Measurements from ENCODE around the gene LNPEP.

Gene LNPEP

GRCh38 chr5:96936431-96937320 lies 796 bp downstream of the LNPEP start:
- peaks cover 10% of the 10 kb centered on the region for H3K36me3 Mint-ChIP-seq (ENCODE audit: low read depth)
- ATAC-seq, result peak; percentile 38
- peak; percentile 64 for DNase-seq
- H3K9me3 Mint-ChIP-seq, result no peaks in the 10 kb centered on the region
- peak overlapping the region; percentile 85 for H3K4me3 Mint-ChIP-seq
- H3K27ac Mint-ChIP-seq, result peak overlapping the region; percentile 93
- H3K4me1 Mint-ChIP-seq, result peaks cover 75% of the 10 kb centered on the region
- H3K27me3 Mint-ChIP-seq, result peaks cover 2% of the 10 kb centered on the region

GRCh38 chr5:96940586-96940985 lies 4.7 kb downstream of the LNPEP start:
- Mint-ChIP-seq H3K9me3 (no peaks in the 10 kb centered on the region), H3K4me3 (no peak overlapping the region), H3K27me3 (no peaks in the 10 kb centered on the region), H3K27ac (no peak overlapping the region), H3K4me1 (peaks cover 78% of the 10 kb centered on the region), H3K36me3 (ENCODE audit: low read depth) (peaks cover 14% of the 10 kb centered on the region)
- ATAC-seq (no peak), DNase-seq (no peak)

DNA sequence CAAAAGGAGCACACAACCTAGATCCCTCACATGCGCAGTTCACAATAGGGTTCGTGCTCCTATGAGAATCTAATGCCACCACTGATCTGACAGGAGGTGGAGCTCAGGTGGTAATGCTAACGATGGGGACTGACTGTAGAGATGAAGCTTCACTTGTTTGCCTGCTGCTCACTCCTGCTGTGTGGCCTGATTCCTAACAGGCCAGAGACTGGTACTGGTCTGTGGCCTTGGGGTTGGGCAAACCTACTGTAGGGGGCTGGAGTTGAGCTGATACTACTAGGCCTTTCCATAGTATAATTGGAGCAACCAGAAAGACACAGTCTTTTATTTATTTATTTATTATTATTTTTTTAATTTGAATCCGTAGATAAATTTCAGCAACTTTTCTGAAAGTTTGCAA lies 5.3 kb downstream of the LNPEP start:
- Mint-ChIP-seq H3K4me3 (no peak overlapping the region), H3K36me3 (ENCODE audit: low read depth) (peaks cover 14% of the 10 kb centered on the region), H3K4me1 (peaks cover 84% of the 10 kb centered on the region), H3K27ac (peak overlapping the region; percentile 69), H3K9me3 (no peaks in the 10 kb centered on the region), H3K27me3 (no peaks in the 10 kb centered on the region)
- no peak for DNase-seq
- no peak for ATAC-seq

GRCh38 chr5:96942078-96942477 lies 6.2 kb downstream of the LNPEP start:
- Mint-ChIP-seq H3K27me3 (no peaks in the 10 kb centered on the region), H3K27ac (peak overlapping the region; percentile 50), H3K9me3 (no peaks in the 10 kb centered on the region), H3K4me3 (no peak overlapping the region), H3K36me3 (ENCODE audit: low read depth) (peaks cover 14% of the 10 kb centered on the region), H3K4me1 (peaks cover 85% of the 10 kb centered on the region)
- ATAC-seq, result peak; percentile 70
- peak; percentile 41 for DNase-seq

DNA sequence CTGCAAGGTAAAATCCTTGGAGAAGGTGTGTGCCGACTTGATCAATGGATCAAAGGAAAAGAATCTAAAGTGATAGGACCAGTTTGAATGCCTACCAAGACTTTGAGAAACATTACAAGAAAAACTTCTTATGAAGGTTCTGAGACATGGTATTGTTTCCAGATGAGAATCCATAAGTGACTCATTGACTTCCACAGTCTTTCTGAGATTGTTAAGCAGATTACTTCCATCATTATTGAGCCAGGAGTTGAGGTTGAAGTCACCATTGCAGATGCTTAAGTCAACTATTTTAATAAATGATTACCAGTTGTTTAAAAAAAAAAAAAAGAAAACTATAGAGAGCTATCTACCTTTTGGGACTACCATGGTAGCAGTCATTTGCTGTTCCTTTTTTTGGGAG lies 7.0 kb downstream of the LNPEP start:
- DNase-seq, result no peak
- Mint-ChIP-seq H3K4me3 (no peak overlapping the region), H3K9me3 (no peaks in the 10 kb centered on the region), H3K27me3 (no peaks in the 10 kb centered on the region), H3K4me1 (peaks cover 81% of the 10 kb centered on the region), H3K36me3 (ENCODE audit: low read depth) (peaks cover 12% of the 10 kb centered on the region), H3K27ac (no peak overlapping the region)
- no peak for ATAC-seq

- H3K27ac Mint-ChIP-seq, result no peak overlapping the region
- H3K4me1 Mint-ChIP-seq, result peaks cover 77% of the 10 kb centered on the region
- no peak for ATAC-seq
These were observed 7.9 kb downstream of the LNPEP start for GRCh38 chr5:96943799-96944198.

DNA sequence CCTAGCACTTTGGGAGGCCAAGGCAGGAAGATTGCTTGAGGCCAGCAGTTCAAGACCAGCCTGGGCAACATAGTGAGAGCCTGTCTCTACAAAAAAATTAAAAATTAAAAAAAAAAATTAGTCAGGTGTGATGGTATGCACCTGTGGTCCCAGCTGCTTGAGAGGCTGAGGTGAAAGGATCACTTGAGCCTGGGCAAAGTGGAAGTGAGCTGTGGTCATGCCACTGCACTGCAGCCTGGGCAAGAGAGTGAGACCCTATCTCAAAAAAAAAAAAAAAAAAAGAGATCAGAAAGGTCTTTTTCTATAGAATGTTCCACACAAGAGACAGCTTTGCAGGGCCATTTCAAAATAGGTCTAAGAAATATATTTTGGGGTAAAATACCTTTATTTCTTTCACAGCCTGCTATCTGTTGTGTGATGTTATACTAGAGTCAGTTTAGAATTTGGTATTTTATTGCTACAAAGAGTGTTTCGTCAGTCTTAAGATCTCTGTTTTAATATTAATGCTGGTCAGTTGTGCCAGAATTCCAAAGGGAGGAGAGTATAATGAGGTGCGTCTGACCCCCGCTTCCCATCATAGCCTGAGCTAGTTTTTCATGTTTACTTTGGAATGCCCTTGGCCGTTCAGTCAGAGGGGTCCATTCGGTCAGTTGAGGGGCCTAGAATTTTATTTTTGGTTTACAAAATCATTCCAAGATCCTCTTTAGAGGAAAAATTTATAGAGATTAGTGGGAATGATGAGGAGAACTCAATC lies 9.4 kb downstream of the LNPEP start:
- H3K9me3 Mint-ChIP-seq, result peaks cover 6% of the 10 kb centered on the region
- DNase-seq (no peak), ATAC-seq (no peak)
- H3K36me3 Mint-ChIP-seq (ENCODE audit: low read depth), result peaks cover 20% of the 10 kb centered on the region
- no peak overlapping the region for H3K4me3 Mint-ChIP-seq
- peaks cover 74% of the 10 kb centered on the region for H3K4me1 Mint-ChIP-seq
- H3K27me3 Mint-ChIP-seq, result no peaks in the 10 kb centered on the region
- no peak overlapping the region for H3K27ac Mint-ChIP-seq

More at GRCh38 chr5:96943799-96944198, 7.9 kb downstream of the LNPEP start:
- H3K27me3 Mint-ChIP-seq, result no peaks in the 10 kb centered on the region
- H3K36me3 Mint-ChIP-seq (ENCODE audit: low read depth), result peaks cover 10% of the 10 kb centered on the region
- no peak for DNase-seq
- H3K4me3 Mint-ChIP-seq, result no peak overlapping the region
- no peaks in the 10 kb centered on the region for H3K9me3 Mint-ChIP-seq

GRCh38 chr5:96946381-96946780 lies 10.5 kb downstream of the LNPEP start:
- H3K9me3 Mint-ChIP-seq, result peaks cover 6% of the 10 kb centered on the region
- ATAC-seq (no peak), DNase-seq (no peak)
- H3K27me3 Mint-ChIP-seq, result no peaks in the 10 kb centered on the region
- no peak overlapping the region for H3K27ac Mint-ChIP-seq
- H3K36me3 Mint-ChIP-seq (ENCODE audit: low read depth), result peaks cover 20% of the 10 kb centered on the region
- H3K4me1 Mint-ChIP-seq, result peaks cover 69% of the 10 kb centered on the region
- H3K4me3 Mint-ChIP-seq, result no peak overlapping the region

DNA sequence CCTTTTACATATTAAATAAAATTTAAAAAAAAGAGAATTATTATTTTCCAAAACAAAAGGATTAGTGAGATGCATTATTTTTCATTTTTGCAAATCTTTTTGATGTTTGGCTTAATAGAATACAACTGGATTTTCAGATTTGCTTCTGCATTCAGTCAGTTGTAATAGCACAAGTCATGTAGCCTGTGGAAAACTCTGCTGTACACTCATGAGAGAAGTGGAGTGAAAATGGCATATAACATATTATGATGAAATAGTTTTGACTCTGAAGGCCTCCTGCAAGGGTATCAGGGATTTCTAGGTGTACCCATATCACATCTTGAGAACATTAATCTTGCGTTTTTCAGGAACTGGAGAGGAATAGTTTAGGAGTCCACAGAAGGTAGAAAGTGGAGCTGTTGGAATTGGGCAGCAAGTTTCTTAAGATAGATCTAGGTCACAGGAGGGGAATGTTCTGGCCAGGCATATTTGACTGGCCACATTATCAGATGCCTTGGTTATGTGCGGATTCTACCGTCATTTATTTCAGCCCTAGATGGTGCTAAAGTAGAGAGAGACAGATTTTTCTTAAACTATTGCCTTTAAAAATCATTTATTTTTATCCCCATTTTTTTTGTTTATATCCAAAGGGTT lies 16.4 kb downstream of the LNPEP start:
- Mint-ChIP-seq H3K4me3 (no peak overlapping the region), H3K27me3 (no peaks in the 10 kb centered on the region), H3K9me3 (peaks cover 6% of the 10 kb centered on the region), H3K36me3 (ENCODE audit: low read depth) (peaks cover 16% of the 10 kb centered on the region), H3K27ac (peak overlapping the region; percentile 11), H3K4me1 (peaks cover 72% of the 10 kb centered on the region)
- ATAC-seq (no peak), DNase-seq (no peak)

- Mint-ChIP-seq H3K4me3 (no peak overlapping the region), H3K9me3 (peaks cover 6% of the 10 kb centered on the region), H3K27me3 (no peaks in the 10 kb centered on the region), H3K4me1 (peaks cover 77% of the 10 kb centered on the region), H3K27ac (peak overlapping the region; percentile 63), H3K36me3 (ENCODE audit: low read depth) (peaks cover 16% of the 10 kb centered on the region)
- ATAC-seq, result no peak
- DNase-seq, result no peak
These were observed 17.3 kb downstream of the LNPEP start for GRCh38 chr5:96952974-96953730.

DNA sequence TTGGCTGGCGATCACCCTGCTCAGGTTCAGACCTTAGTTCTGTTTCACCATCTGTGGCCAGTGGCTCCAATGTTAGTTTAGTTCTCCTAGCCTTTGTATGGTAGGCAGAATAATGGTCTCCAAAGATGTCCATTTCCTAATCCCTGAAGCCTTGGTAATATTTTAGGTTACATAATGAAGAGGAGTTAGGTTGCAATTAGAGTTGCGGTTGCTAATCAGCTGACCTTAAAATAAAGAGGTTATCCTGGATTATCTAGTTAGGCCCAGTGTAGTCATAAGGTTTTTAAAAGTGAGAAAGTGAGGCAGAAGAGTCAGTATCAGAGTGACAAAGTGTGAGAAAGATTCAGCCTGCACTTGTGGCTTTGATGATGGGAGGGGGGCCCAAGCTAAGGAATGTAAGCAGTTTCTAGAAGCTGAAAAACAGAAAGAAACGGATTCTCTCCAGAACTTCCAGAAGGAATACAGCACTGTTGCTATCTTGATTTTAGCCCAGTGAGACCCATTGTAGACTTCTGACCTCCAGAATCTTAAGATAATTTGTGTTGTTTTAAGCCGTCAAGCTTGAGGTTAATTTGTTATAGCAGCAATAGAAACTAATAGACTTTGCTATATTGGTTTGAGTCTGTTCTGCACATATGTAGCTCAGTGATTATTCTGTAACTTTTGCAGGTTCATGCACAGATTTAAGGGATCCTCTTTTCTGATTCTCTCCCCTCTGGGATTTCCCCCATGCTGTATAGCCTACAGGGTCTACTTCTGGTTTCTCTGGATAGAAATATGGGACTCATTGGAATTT lies 21.6 kb downstream of the LNPEP start:
- ATAC-seq, result peak; percentile 93
- DNase-seq, result no peak

GRCh38 chr5:96958977-96959376 lies 23.1 kb downstream of the LNPEP start:
- DNase-seq (no peak), ATAC-seq (no peak)
- peak overlapping the region; percentile 81 for H3K27ac Mint-ChIP-seq
- H3K4me3 Mint-ChIP-seq, result peak overlapping the region; percentile 72
- H3K9me3 Mint-ChIP-seq, result no peaks in the 10 kb centered on the region
- H3K4me1 Mint-ChIP-seq, result peaks cover 85% of the 10 kb centered on the region
- no peaks in the 10 kb centered on the region for H3K27me3 Mint-ChIP-seq
- H3K36me3 Mint-ChIP-seq (ENCODE audit: low read depth), result peaks cover 6% of the 10 kb centered on the region

More for the DNA sequence above, 21.6 kb downstream of the LNPEP start:
- Mint-ChIP-seq H3K27me3 (no peaks in the 10 kb centered on the region), H3K36me3 (ENCODE audit: low read depth) (peaks cover 6% of the 10 kb centered on the region), H3K9me3 (no peaks in the 10 kb centered on the region), H3K27ac (peak overlapping the region; percentile 81), H3K4me3 (peak overlapping the region; percentile 72), H3K4me1 (peaks cover 85% of the 10 kb centered on the region)

GRCh38 chr5:96961053-96961452 lies 25.2 kb downstream of the LNPEP start:
- H3K36me3 Mint-ChIP-seq (ENCODE audit: low read depth), result peaks cover 9% of the 10 kb centered on the region
- H3K27ac Mint-ChIP-seq, result peak overlapping the region; percentile 88
- no peaks in the 10 kb centered on the region for H3K27me3 Mint-ChIP-seq
- H3K4me3 Mint-ChIP-seq, result peak overlapping the region; percentile 65
- peaks cover 89% of the 10 kb centered on the region for H3K4me1 Mint-ChIP-seq
- DNase-seq (no peak), ATAC-seq (peak; percentile 29)
- H3K9me3 Mint-ChIP-seq, result peaks cover 3% of the 10 kb centered on the region
